HG02840 (cell line): ENCODE measurements around the gene CCT8L2.
"Not testable (repeated sequence)": the region's sequence is repeated elsewhere in the genome, so short reads cannot be mapped to it uniquely, and the experiment has no call there.

ENCODE experiments used
- ATAC-seq: cut with Tn5 transposase; IDR thresholded peaks from one replicate; pipeline ENCODE4 v1.9.1; 2021; ENCODE audit warnings: mild to moderate bottlenecking, moderate library complexity, moderate number of reproducible peaks; ENCODE audit not compliant: unreplicated experiment, low FRiP score

The CCT8L2 gene

GRCh38 chr22:16595251-16595650, 2.6 kb upstream of the CCT8L2 start:
- not testable (repeated sequence) for ATAC-seq

GRCh38 chr22:16594026-16594425, 1.4 kb upstream of the CCT8L2 start:
- no peak for ATAC-seq

GRCh38 chr22:16592231-16592630, 379 bp downstream of the CCT8L2 start:
- ATAC-seq = not testable (repeated sequence)

- not testable (repeated sequence) for ATAC-seq
Measured at GRCh38 chr22:16591136-16591535, 1.5 kb downstream of the CCT8L2 start.

- no peak for ATAC-seq
Measured at GRCh38 chr22:16586991-16587390, 5.6 kb downstream of the CCT8L2 start.

- ATAC-seq = no peak
Measured at GRCh38 chr22:16586170-16586569, 6.4 kb downstream of the CCT8L2 start.

GRCh38 chr22:16580872-16581271, 11.7 kb downstream of the CCT8L2 start:
- not testable (repeated sequence) for ATAC-seq

- not testable (repeated sequence) for ATAC-seq
Measured at GRCh38 chr22:16569240-16569834, 23.3 kb downstream of the CCT8L2 start.

- no peak for ATAC-seq
Measured at GRCh38 chr22:16568425-16568758, 24.2 kb downstream of the CCT8L2 start.

GRCh38 chr22:16567617-16568424, 24.8 kb downstream of the CCT8L2 start:
- ATAC-seq = not testable (repeated sequence)

- ATAC-seq = not testable (repeated sequence)
Measured at GRCh38 chr22:16566421-16567151, 26.0 kb downstream of the CCT8L2 start.

- ATAC-seq = not testable (repeated sequence)
Measured at GRCh38 chr22:16565585-16566420, 26.8 kb downstream of the CCT8L2 start.

GRCh38 chr22:16564837-16565584, 27.6 kb downstream of the CCT8L2 start:
- not testable (repeated sequence) for ATAC-seq

- no peak for ATAC-seq
Measured at GRCh38 chr22:16563555-16564520, 28.8 kb downstream of the CCT8L2 start.

- no peak for ATAC-seq
Measured at GRCh38 chr22:16562711-16563554, 29.7 kb downstream of the CCT8L2 start.

- not testable (repeated sequence) for ATAC-seq
Measured at GRCh38 chr22:16561093-16561658, 31.4 kb downstream of the CCT8L2 start.

- ATAC-seq = not testable (repeated sequence)
Measured at GRCh38 chr22:16560651-16561050, 32.0 kb downstream of the CCT8L2 start.
